Common myeloid progenitor, CD34-positive (primary cell): ENCODE results near the gene NDC1.
A peak's percentile ranks its signal among the peaks of the same experiment; 100 is the strongest.

ENCODE experiments used
- CTCF ChIA-PET: fragments of 350-600 bp; sonication (Branson Sonifier 250); formaldehyde crosslinking; loops from one replicate; lab custom pipeline; 2021; ENCODE audit warnings: antibody characterized with exemption; lab: Charles Lee
- POLR2A ChIA-PET: fragments of 350-600 bp; sonication (Branson Sonifier 250); formaldehyde crosslinking; loops from one replicate; lab custom pipeline; 2021; ENCODE audit warnings: antibody characterized with exemption; lab: Charles Lee
- DNase-seq, 3 donors: peaks; one replicate each; pipeline versions ENCODE4 v3.0.0 to v3.0.0-alpha.2; 2013
- H3K27ac ChIP-seq, 2 experiments: 1 replicate in 1 of 2; 2 replicates in 1 of 2; pipeline ENCODE4 v1.7.0; 2013; ENCODE audit warnings: inconsistent platforms in 2 of 2, low read length in 2 of 2, mild to moderate bottlenecking in 2 of 2, low read depth in 1 of 2, moderate library complexity in 1 of 2; ENCODE audit not compliant: severe bottlenecking in 2 of 2, insufficient read depth in 1 of 2, poor library complexity in 1 of 2
- H3K27me3 ChIP-seq, 5 experiments: replicated peaks in 2 of 5; 1 replicate in 3 of 5; 2 replicates in 2 of 5; pipeline versions ENCODE4 v1.6.1 to v1.7.0; 2013; ENCODE audit warnings: low read length in 4 of 5, mild to moderate bottlenecking in 2 of 5, moderate library complexity in 2 of 5, inconsistent platforms in 1 of 5; ENCODE audit not compliant: insufficient read depth in 5 of 5, control insufficient read depth in 4 of 5
- H3K36me3 ChIP-seq, 4 experiments: 1 replicate in 2 of 4; 2 replicates in 2 of 4; pipeline versions ENCODE4 v1.6.1 to v1.7.0; 2013; ENCODE audit warnings: low read length in 3 of 4, control low read depth in 1 of 4, mild to moderate bottlenecking in 1 of 4; ENCODE audit not compliant: control insufficient read depth in 4 of 4, insufficient read depth in 4 of 4
- H3K4me1 ChIP-seq, 4 experiments: 1 replicate in 3 of 4; 2 replicates in 1 of 4; pipeline versions ENCODE4 v1.6.1 to v1.7.1; 2013; ENCODE audit warnings: low read length in 3 of 4, mild to moderate bottlenecking in 3 of 4, control low read depth in 1 of 4, inconsistent platforms in 1 of 4, moderate library complexity in 1 of 4; ENCODE audit not compliant: control insufficient read depth in 4 of 4, insufficient read depth in 4 of 4; ENCODE audit errors: control extremely low read depth in 1 of 4
- H3K4me3 ChIP-seq, 7 experiments: 1 replicate in 4 of 7; 2 replicates in 3 of 7; pipeline versions ENCODE4 v1.5.1 to v1.7.0; 2013; ENCODE audit warnings: mild to moderate bottlenecking in 7 of 7, low read length in 6 of 7, moderate library complexity in 6 of 7, inconsistent platforms in 2 of 7, low read depth in 2 of 7, control low read depth in 1 of 7; ENCODE audit not compliant: insufficient read depth in 4 of 7, control insufficient read depth in 1 of 7; ENCODE audit errors: extremely low read depth in 1 of 7
- H3K9me3 ChIP-seq, 5 experiments: 1 replicate in 4 of 5; 2 replicates in 1 of 5; pipeline versions ENCODE4 v1.6.1 to v1.7.1; 2013; ENCODE audit warnings: low read length in 4 of 5, mild to moderate bottlenecking in 2 of 5, inconsistent platforms in 1 of 5, low read depth in 1 of 5, moderate library complexity in 1 of 5; ENCODE audit not compliant: control insufficient read depth in 4 of 5, insufficient read depth in 2 of 5; ENCODE audit errors: control extremely low read depth in 1 of 5
- WGBS: methylation state at CpG from one replicate; pipeline ENCODE4 v1.1.5; 2013; ENCODE audit not compliant: insufficient coverage; 5-methylcytosine and 5-hydroxymethylcytosine counted together

The NDC1 gene

GRCh38 chr1:53800621-53801020 is 37.5 kb downstream of the NDC1 start:
- no peaks in the 10 kb centered on the region for H3K4me1 ChIP-seq
- no peak for DNase-seq
- 80% methylated on average over 1 of the region's 1 CpG for WGBS
- ChIA-PET POLR2A (no interaction called here), CTCF (interaction anchor here (2.0 kb wide), 1 partner anchor 11 kb away, joined by 5 read pairs; no protein-coding TSS in a partner anchor)
- H3K4me3 ChIP-seq = no peak overlapping the region
- H3K27ac ChIP-seq = no peak overlapping the region
- no peaks in the 10 kb centered on the region for H3K9me3 ChIP-seq
- peaks cover 8 to 67% (median 38%) of the 10 kb centered on the region in 4 experiments for H3K36me3 ChIP-seq
- H3K27me3 ChIP-seq = no peaks in the 10 kb centered on the region

GRCh38 chr1:53799141-53799540 is 39.0 kb downstream of the NDC1 start:
- ChIA-PET CTCF (interaction anchor here (2.0 kb wide), 1 partner anchor 12 kb away, joined by 5 read pairs; no protein-coding TSS in a partner anchor), POLR2A (no interaction called here)
- H3K4me1 ChIP-seq = no peaks in the 10 kb centered on the region
- DNase-seq = no peak
- WGBS = no CpG with 5 or more reads among the region's 1 CpG
- no peak overlapping the region for H3K4me3 ChIP-seq
- no peaks in the 10 kb centered on the region for H3K9me3 ChIP-seq
- H3K27me3 ChIP-seq = no peaks in the 10 kb centered on the region
- H3K36me3 ChIP-seq = peaks cover 6 to 69% (median 39%) of the 10 kb centered on the region in 4 experiments
- H3K27ac ChIP-seq = no peak overlapping the region

GRCh38 chr1:53792806-53793205 is 45.3 kb downstream of the NDC1 start:
- Histone ChIP-seq H3K4me3 (no peak overlapping the region), H3K36me3 (peaks cover 4 to 69% (median 34%) of the 10 kb centered on the region in 4 experiments), H3K9me3 (no peaks in the 10 kb centered on the region), H3K27me3 (no peaks in the 10 kb centered on the region), H3K27ac (peak overlapping the region in 1 of 2 experiments; percentile 6), H3K4me1 (no peaks in the 10 kb centered on the region)
- DNase-seq = no peak
- POLR2A ChIA-PET = no interaction called here
- WGBS = 100% methylated on average over 2 of the region's 4 CpGs
- CTCF ChIA-PET = no interaction called here

- no peaks in the 10 kb centered on the region for H3K4me1 ChIP-seq
- ChIA-PET CTCF (interaction anchor here (0.6 kb wide), 1 partner anchor 84 kb away, joined by 3 read pairs; no protein-coding TSS in a partner anchor), POLR2A (interaction anchor here (0.7 kb wide), 1 partner anchor 484 kb away, joined by 3 read pairs; no protein-coding TSS in a partner anchor)
- peaks cover 13 to 63% (median 45%) of the 10 kb centered on the region in 4 experiments for H3K36me3 ChIP-seq
- DNase-seq = no peak
- 100% methylated on average over 1 of the region's 3 CpGs for WGBS
- H3K4me3 ChIP-seq = no peak overlapping the region
- H3K27me3 ChIP-seq = no peaks in the 10 kb centered on the region
- no peak overlapping the region for H3K27ac ChIP-seq
- H3K9me3 ChIP-seq = no peaks in the 10 kb centered on the region
Observed at GRCh38 chr1:53787655-53788054, 50.4 kb downstream of the NDC1 start.

- no peak overlapping the region for H3K27ac ChIP-seq
- DNase-seq = no peak
- H3K27me3 ChIP-seq = no peaks in the 10 kb centered on the region
- ChIA-PET POLR2A (no interaction called here), CTCF (no interaction called here)
- WGBS = no CpG with 5 or more reads among the region's 1 CpG
- peaks cover 16 to 55% (median 41%) of the 10 kb centered on the region in 4 experiments for H3K36me3 ChIP-seq
- H3K4me3 ChIP-seq = no peak overlapping the region
- no peaks in the 10 kb centered on the region for H3K9me3 ChIP-seq
- no peaks in the 10 kb centered on the region for H3K4me1 ChIP-seq
Observed at GRCh38 chr1:53783056-53783455, 55.0 kb downstream of the NDC1 start.

GRCh38 chr1:53781654-53782053 is 56.4 kb downstream of the NDC1 start:
- POLR2A ChIA-PET = no interaction called here
- no peaks in the 10 kb centered on the region for H3K27me3 ChIP-seq
- H3K4me3 ChIP-seq = no peak overlapping the region
- CTCF ChIA-PET = interaction anchor here (1.0 to 1.1 kb wide), 2 partner anchors 17 to 169 kb away, joined by 3 read pairs; no protein-coding TSS in a partner anchor
- 100% methylated on average over 1 of the region's 3 CpGs for WGBS
- peaks cover 17 to 56% (median 37%) of the 10 kb centered on the region in 4 experiments for H3K36me3 ChIP-seq
- DNase-seq = no peak
- no peaks in the 10 kb centered on the region for H3K9me3 ChIP-seq
- H3K4me1 ChIP-seq = no peaks in the 10 kb centered on the region
- no peak overlapping the region for H3K27ac ChIP-seq

GRCh38 chr1:53777272-53777671 is 60.8 kb downstream of the NDC1 start:
- Histone ChIP-seq H3K27ac (no peak overlapping the region), H3K27me3 (no peaks in the 10 kb centered on the region), H3K9me3 (no peaks in the 10 kb centered on the region), H3K4me3 (no peak overlapping the region), H3K4me1 (no peaks in the 10 kb centered on the region), H3K36me3 (peaks cover 8 to 40% (median 15%) of the 10 kb centered on the region in 4 experiments)
- no peak for DNase-seq
- no CpG with 5 or more reads among the region's 1 CpG for WGBS
- ChIA-PET CTCF (no interaction called here), POLR2A (interaction anchor here (0.7 kb wide), 1 partner anchor 30 kb away, joined by 4 read pairs; no protein-coding TSS in a partner anchor)
